Measurements from ENCODE around the gene STK32B.

Gene STK32B

DNA sequence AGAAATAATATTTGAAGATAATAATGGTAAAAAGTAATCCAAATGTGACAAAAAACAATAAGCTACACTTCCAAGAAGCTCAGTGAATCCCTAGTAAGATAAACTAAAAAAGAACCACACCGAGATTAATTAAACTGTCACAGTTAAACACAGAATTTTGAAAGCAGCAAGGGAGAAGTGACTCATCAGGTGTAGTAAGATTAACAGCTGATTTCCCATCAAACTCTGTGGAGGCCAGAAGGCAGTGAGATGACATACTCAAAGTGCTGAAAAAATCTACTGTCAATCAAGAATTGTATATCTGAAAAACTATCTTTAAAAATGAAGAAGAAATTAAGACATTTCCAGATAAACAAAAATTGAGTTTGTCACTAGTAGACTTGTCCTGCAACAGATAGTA, 35.3 kb downstream of the STK32B start:
- Histone ChIP-seq H3K27ac (ENCODE audit: insufficient read depth, low read depth, low read length, poor library complexity, severe bottlenecking) (no peak overlapping the region), H3K4me3 (ENCODE audit: insufficient read depth, low read depth, low read length) (no peak overlapping the region), H3K9me3 (ENCODE audit: control insufficient read depth, low read length) (no peaks in the 10 kb centered on the region), H3K36me3 (ENCODE audit: control insufficient read depth, insufficient read depth, low read length) (no peaks in the 10 kb centered on the region), H3K4me1 (ENCODE audit: control insufficient read depth, insufficient read depth, low read length) (no peaks in the 10 kb centered on the region), H3K27me3 (ENCODE audit: control insufficient read depth, insufficient read depth, low read length, poor library complexity, severe bottlenecking) (no peaks in the 10 kb centered on the region)
- 93 to 100% methylated on average over 1 of the region's 1 CpG for WGBS, 2 experiments

DNA sequence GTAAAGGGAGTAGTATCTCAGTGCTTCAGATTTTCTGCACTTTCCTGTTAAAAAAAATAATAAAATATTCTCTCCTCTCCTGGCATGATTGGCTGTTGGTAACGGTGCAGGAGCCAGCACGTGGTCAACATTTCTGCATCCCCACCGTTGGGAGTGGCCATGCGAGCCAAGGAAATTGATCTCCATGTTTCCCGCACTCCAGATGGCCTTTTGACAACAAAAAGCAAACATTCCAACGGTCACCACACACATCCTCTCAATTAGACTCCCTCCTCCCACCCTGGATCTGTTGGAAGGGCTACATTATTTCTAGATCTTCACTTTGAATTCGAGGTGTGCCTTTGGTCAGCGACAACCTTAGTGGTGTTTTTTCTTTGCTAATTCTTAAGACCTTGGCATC, 45.0 kb downstream of the STK32B start:
- 82 to 88% methylated on average over 8 of the region's 8 CpGs for whole genome bisulfite sequencing, 2 experiments
- Histone ChIP-seq H3K27me3 (ENCODE audit: control insufficient read depth, insufficient read depth, low read length, poor library complexity, severe bottlenecking) (no peaks in the 10 kb centered on the region), H3K4me1 (ENCODE audit: control insufficient read depth, insufficient read depth, low read length) (no peaks in the 10 kb centered on the region), H3K27ac (ENCODE audit: insufficient read depth, low read depth, low read length, poor library complexity, severe bottlenecking) (no peak overlapping the region), H3K36me3 (ENCODE audit: control insufficient read depth, insufficient read depth, low read length) (no peaks in the 10 kb centered on the region), H3K9me3 (ENCODE audit: control insufficient read depth, low read length) (no peaks in the 10 kb centered on the region), H3K4me3 (ENCODE audit: insufficient read depth, low read depth, low read length) (no peak overlapping the region)

DNA sequence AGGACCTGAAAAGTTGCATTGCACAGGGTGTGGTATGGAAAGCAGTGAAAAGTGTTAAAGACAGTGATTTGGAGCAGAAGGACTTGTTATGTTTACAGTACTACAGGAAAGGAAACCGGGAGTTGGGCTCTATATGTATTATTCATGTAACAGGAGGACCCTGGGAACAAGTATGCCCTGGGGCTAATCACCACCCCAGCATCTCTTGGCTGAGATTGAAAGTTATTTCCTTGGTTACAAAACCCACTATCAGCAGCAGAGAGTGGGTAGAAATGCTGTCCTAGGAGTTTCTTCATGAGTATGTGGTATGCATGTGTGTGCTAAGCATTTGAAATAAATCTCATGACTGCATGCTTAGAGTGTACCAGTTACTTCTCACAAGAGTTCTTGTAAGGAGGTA, 46.9 kb downstream of the STK32B start:
- Histone ChIP-seq H3K4me1 (ENCODE audit: control insufficient read depth, insufficient read depth, low read length) (no peaks in the 10 kb centered on the region), H3K27ac (ENCODE audit: insufficient read depth, low read depth, low read length, poor library complexity, severe bottlenecking) (no peak overlapping the region), H3K36me3 (ENCODE audit: control insufficient read depth, insufficient read depth, low read length) (no peaks in the 10 kb centered on the region), H3K27me3 (ENCODE audit: control insufficient read depth, insufficient read depth, low read length, poor library complexity, severe bottlenecking) (no peaks in the 10 kb centered on the region), H3K4me3 (ENCODE audit: insufficient read depth, low read depth, low read length) (no peak overlapping the region), H3K9me3 (ENCODE audit: control insufficient read depth, low read length) (no peaks in the 10 kb centered on the region)
- WGBS, 2 experiments, result 83 to 94% methylated on average over 1 of the region's 1 CpG

DNA sequence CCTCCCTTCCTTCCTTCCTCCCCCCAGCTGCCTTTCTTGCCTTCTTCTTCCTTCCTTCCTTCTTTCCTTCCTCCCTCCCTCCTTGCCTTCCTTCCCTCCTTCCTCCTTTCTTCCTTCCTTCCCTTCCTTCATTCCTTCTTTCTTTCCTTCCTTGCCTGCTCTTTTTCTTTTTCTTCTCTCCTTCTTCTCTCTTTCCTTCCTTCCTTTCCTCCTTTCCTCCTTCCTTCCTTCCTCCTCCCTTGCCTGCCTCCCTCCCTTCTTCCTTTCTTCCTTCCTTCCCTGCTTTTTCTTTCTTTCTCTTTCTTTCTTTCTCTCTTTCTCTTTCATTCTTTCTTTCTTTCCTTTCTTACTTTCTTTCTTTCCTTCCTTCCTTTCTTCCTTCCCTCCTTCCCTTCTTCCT, 49.1 kb downstream of the STK32B start:
- Histone ChIP-seq H3K4me1 (ENCODE audit: control insufficient read depth, insufficient read depth, low read length) (no peaks in the 10 kb centered on the region), H3K27me3 (ENCODE audit: control insufficient read depth, insufficient read depth, low read length, poor library complexity, severe bottlenecking) (no peaks in the 10 kb centered on the region), H3K27ac (ENCODE audit: insufficient read depth, low read depth, low read length, poor library complexity, severe bottlenecking) (no peak overlapping the region), H3K4me3 (ENCODE audit: insufficient read depth, low read depth, low read length) (no peak overlapping the region), H3K36me3 (ENCODE audit: control insufficient read depth, insufficient read depth, low read length) (no peaks in the 10 kb centered on the region), H3K9me3 (ENCODE audit: control insufficient read depth, low read length) (no peaks in the 10 kb centered on the region)

DNA sequence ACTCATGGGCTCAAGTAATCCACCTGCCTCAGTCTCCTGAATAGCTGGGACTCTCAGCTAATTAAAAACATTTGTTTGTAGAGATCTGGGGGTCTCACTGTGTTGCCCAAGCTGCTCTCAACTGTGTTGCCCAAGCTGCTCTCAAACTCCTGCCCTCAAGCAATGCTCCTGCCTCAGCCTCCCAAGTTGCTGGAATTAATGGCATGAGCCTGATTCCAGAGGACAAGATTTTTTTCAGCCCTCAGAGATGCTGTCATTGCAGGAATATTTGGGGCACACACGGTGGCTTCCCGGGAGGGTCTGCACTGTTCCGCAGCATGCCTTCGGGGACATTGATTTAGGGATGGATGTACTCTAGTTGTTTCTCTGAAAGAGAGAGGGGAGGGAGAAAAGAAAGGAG, 49.7 kb downstream of the STK32B start:
- Histone ChIP-seq H3K36me3 (ENCODE audit: control insufficient read depth, insufficient read depth, low read length) (no peaks in the 10 kb centered on the region), H3K9me3 (ENCODE audit: control insufficient read depth, low read length) (no peaks in the 10 kb centered on the region), H3K4me1 (ENCODE audit: control insufficient read depth, insufficient read depth, low read length) (no peaks in the 10 kb centered on the region), H3K27me3 (ENCODE audit: control insufficient read depth, insufficient read depth, low read length, poor library complexity, severe bottlenecking) (no peaks in the 10 kb centered on the region), H3K27ac (ENCODE audit: insufficient read depth, low read depth, low read length, poor library complexity, severe bottlenecking) (no peak overlapping the region), H3K4me3 (ENCODE audit: insufficient read depth, low read depth, low read length) (no peak overlapping the region)
- 90 to 91% methylated on average over 4 of the region's 4 CpGs for WGBS, 2 experiments

DNA sequence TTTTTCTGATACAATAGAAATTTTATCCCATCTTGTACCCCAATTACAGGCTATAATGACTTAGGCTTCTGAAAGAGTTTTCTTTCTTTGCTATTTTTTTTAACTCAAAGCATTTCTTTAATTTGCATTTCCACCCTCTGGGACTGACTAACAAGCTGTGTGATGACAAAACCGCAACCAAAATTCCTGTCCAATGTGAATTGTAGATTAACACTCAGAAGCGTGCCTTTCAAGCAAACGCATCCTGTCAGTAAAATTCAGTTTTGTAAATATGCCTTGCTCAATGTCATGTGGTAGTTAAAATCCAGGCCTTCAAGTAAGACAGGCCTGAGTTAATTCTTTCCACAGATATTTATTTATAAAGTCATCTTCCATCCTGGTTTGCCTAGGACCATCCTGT, 50.3 kb downstream of the STK32B start:
- Histone ChIP-seq H3K36me3 (ENCODE audit: control insufficient read depth, insufficient read depth, low read length) (no peaks in the 10 kb centered on the region), H3K27ac (ENCODE audit: insufficient read depth, low read depth, low read length, poor library complexity, severe bottlenecking) (no peak overlapping the region), H3K27me3 (ENCODE audit: control insufficient read depth, insufficient read depth, low read length, poor library complexity, severe bottlenecking) (no peaks in the 10 kb centered on the region), H3K9me3 (ENCODE audit: control insufficient read depth, low read length) (no peaks in the 10 kb centered on the region), H3K4me3 (ENCODE audit: insufficient read depth, low read depth, low read length) (no peak overlapping the region), H3K4me1 (ENCODE audit: control insufficient read depth, insufficient read depth, low read length) (no peaks in the 10 kb centered on the region)
- 93 to 94% methylated on average over 3 of the region's 3 CpGs for WGBS, 2 experiments

DNA sequence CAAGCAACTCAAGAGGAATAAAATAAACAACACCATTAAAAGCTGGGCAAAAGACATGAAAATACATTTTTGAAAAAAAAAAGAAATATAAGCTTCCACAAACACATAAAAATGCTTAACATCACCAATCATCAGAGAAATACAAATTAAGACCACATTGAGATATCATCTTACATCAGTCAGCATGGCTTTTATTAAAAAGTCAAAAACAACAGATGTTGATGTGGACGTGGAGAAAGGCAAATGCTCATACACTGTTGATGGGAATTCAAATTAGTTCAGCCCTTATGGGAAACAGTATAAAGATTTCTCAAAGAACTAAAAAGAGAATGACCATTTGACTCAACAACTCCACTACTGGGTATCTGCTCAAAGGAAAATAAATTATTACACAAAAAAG, 59.6 kb downstream of the STK32B start:
- Histone ChIP-seq H3K4me1 (ENCODE audit: control insufficient read depth, insufficient read depth, low read length) (no peaks in the 10 kb centered on the region), H3K36me3 (ENCODE audit: control insufficient read depth, insufficient read depth, low read length) (no peaks in the 10 kb centered on the region), H3K4me3 (ENCODE audit: insufficient read depth, low read depth, low read length) (no peak overlapping the region), H3K27ac (ENCODE audit: insufficient read depth, low read depth, low read length, poor library complexity, severe bottlenecking) (no peak overlapping the region), H3K9me3 (ENCODE audit: control insufficient read depth, low read length) (no peaks in the 10 kb centered on the region), H3K27me3 (ENCODE audit: control insufficient read depth, insufficient read depth, low read length, poor library complexity, severe bottlenecking) (no peaks in the 10 kb centered on the region)
- 88 to 100% methylated on average over 1 of the region's 1 CpG for WGBS, 2 experiments

DNA sequence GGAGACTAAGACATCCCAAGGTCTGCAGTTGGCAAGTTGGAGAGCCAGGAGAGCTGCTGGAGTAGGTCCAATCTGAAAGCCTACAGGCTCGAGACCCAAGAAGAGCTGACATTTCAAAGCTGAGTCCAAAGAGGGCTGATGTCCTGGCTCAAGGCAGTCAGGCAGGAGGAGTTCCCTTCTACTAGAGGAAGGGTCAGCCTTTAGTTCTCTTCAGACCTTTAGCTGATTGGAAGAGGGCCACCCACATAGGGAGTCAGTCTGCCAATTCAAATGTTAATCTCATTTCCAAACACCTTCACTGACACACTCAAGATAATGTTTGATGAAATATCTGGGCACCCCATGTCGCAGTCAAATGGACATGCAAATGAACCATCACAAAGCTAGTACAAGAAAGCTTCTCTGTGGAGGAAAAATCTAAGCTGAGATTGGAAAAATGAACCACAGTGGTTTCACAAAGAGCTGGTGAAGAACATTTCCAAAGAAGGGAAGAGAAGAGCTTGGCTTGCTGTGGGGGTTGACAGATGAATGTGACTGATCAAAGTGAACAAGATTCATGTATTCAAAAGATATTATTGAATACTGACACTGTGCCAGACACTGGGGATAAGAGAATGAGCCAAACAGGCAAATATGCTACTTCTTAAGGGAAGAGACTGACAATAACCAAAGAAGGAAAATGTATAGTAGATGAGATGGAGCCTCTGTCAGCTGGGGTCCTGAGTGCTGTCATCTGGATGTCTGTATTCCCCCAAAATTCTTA, 61.2 kb downstream of the STK32B start:
- Histone ChIP-seq H3K9me3 (ENCODE audit: control insufficient read depth, low read length) (no peaks in the 10 kb centered on the region), H3K4me1 (ENCODE audit: control insufficient read depth, insufficient read depth, low read length) (no peaks in the 10 kb centered on the region), H3K27me3 (ENCODE audit: control insufficient read depth, insufficient read depth, low read length, poor library complexity, severe bottlenecking) (no peaks in the 10 kb centered on the region), H3K27ac (ENCODE audit: insufficient read depth, low read depth, low read length, poor library complexity, severe bottlenecking) (no peak overlapping the region), H3K4me3 (ENCODE audit: insufficient read depth, low read depth, low read length) (no peak overlapping the region), H3K36me3 (ENCODE audit: control insufficient read depth, insufficient read depth, low read length) (no peaks in the 10 kb centered on the region)
- WGBS, 2 experiments, result 75 to 90% methylated on average over 2 of the region's 2 CpGs

DNA sequence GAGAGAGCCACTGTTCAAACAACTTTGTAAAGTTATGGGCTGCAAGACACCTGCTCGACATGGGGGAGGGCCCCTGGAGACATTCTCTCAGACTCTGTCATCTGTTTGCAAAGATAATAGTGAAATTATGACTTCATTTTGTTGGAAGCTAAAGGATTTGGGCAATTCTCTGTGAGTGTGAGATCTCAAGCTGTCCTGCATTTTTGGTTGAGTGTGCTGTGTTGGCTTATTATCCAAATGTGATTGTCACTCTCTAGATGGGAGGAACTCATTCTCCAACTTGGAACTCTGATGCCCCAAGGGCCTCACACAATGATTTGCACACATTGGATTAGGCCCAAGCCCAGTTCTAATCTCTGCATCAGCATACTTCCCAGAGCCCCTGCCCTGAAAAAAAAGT, 63.7 kb downstream of the STK32B start:
- H3K4me3 ChIP-seq (ENCODE audit: insufficient read depth, low read depth, low read length), result no peak overlapping the region
- no peak overlapping the region for H3K27ac ChIP-seq (ENCODE audit: insufficient read depth, low read depth, low read length, poor library complexity, severe bottlenecking)
- no peaks in the 10 kb centered on the region for H3K27me3 ChIP-seq (ENCODE audit: control insufficient read depth, insufficient read depth, low read length, poor library complexity, severe bottlenecking)
- no peaks in the 10 kb centered on the region for H3K4me1 ChIP-seq (ENCODE audit: control insufficient read depth, insufficient read depth, low read length)
- H3K36me3 ChIP-seq (ENCODE audit: control insufficient read depth, insufficient read depth, low read length), result no peaks in the 10 kb centered on the region
- no peaks in the 10 kb centered on the region for H3K9me3 ChIP-seq (ENCODE audit: control insufficient read depth, low read length)
- WGBS, 2 experiments, result 88 to 95% methylated on average over 1 of the region's 1 CpG

DNA sequence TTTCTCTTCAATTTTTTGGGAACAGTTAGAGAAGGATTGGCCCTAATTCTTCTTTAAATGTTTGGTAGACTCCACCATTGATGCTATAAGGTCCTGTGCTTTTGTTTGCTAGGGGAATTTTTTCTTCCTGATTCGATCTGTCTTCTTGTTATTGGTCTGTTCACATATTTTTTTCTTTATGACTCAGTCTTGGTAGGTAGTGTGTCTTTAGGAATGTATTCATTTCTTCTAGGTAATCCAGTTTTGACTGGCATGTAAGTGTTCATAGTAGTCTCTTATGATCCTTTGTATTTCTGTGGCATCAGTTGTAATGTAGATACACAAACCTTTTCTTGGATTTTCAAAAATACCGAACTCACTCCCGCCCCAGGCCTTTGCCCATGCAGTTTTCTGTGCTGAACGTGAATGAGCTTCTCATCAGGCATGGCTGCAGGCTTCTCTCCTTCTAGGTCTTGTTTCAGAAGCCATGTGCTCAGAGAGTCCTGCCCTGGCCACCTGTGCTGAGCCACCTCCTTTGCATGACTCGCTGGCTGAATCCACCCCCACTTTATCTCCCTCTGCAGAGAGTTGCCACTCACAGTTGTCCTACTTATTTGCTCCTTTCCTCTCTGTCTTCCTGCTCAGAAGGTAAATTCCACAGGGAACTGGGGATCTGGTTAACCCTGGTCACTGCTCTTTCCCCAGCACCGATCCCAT, 67.0 kb downstream of the STK32B start:
- 88 to 91% methylated on average over 6 of the region's 6 CpGs for WGBS, 2 experiments
- Histone ChIP-seq H3K27ac (ENCODE audit: insufficient read depth, low read depth, low read length, poor library complexity, severe bottlenecking) (no peak overlapping the region), H3K9me3 (ENCODE audit: control insufficient read depth, low read length) (no peaks in the 10 kb centered on the region), H3K4me3 (ENCODE audit: insufficient read depth, low read depth, low read length) (no peak overlapping the region), H3K4me1 (ENCODE audit: control insufficient read depth, insufficient read depth, low read length) (no peaks in the 10 kb centered on the region), H3K36me3 (ENCODE audit: control insufficient read depth, insufficient read depth, low read length) (no peaks in the 10 kb centered on the region), H3K27me3 (ENCODE audit: control insufficient read depth, insufficient read depth, low read length, poor library complexity, severe bottlenecking) (no peaks in the 10 kb centered on the region)

Data from ectodermal cell (in vitro differentiated cells).